ENCODE data around the gene PDXDC1. TPM values are rescaled to one million over a fixed set of nuclear protein-coding genes. Genes with fewer than 3 reads are reported as not detected.
"Not testable (repeated sequence)": the region's sequence is repeated elsewhere in the genome, so short reads cannot be mapped to it uniquely, and the experiment has no call there.

Gene PDXDC1
- total and polyA plus RNA-seq, 4 experiments from 2014 or later = 11.1 to 86.7 (median 60.6) TPM

DNA sequence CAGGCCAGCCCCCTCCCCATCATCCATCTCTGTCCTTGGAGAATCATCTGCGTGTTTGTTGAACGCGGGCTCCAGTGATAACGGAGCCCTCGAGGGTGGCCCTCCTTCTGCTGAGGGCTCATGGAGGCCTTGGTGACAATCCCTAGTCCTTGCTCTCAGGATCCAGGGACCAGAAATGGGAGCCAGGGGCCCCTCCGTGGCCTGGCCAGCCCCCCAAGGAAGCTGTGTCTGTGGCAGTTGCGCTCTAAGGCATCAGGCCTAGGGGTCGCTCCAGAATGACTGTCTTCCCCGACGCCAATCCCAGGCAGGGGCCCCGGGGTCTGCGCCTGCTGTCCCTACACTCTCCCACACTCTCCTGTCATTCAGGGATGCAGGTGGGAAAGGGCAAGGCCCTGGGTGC is 174.4 kb downstream of the PDXDC1 start:
- intact Hi-C loops (cut with micrococcal nuclease); H3K27me3 Mint-ChIP-seq; CTCF ChIA-PET (ENCODE audit: partially characterized antibody); H3K9me3 Mint-ChIP-seq; H3K27me3 ChIP-seq (ENCODE audit: insufficient read depth, low read length); H3K36me3 Mint-ChIP-seq; POLR2A ChIA-PET (ENCODE audit: partially characterized antibody); H3K4me1 ChIP-seq (ENCODE audit: insufficient read depth, low read length); H3K9me3 ChIP-seq (ENCODE audit: control insufficient read depth in 1 of 2, low read length in 2 of 2); DNase-seq; H3K4me3 ChIP-seq (ENCODE audit: low read length in 2 of 2); H3K4me3 Mint-ChIP-seq; H3K27ac ChIP-seq (ENCODE audit: low read depth, low read length); H3K27ac Mint-ChIP-seq; H3K36me3 ChIP-seq (ENCODE audit: insufficient read depth, low read length); H3K4me1 Mint-ChIP-seq: not testable (repeated sequence)

DNA sequence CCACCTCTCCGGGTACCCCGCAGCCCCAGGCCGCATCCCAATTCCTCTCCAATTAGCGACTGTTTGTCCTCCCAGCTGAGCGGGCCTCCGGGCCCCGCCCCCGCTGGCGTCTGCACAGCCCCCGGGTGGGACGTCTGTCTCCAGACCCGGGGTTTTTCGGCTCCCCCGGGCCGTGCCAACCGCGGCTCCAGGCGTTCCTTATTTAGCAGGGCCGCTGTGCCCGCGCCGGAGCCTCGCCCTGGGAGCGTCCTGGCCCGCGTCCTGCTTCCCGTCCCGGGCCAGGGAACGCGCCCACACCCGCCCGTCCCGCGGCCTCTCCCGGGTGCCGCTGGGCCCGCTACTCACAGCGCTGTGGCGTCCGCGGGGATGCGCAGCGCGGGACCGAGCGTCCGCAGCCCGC is 179.2 kb downstream of the PDXDC1 start:
- H3K4me1 Mint-ChIP-seq; H3K27ac ChIP-seq (ENCODE audit: low read depth, low read length); H3K36me3 ChIP-seq (ENCODE audit: insufficient read depth, low read length); CTCF ChIA-PET (ENCODE audit: partially characterized antibody); H3K36me3 Mint-ChIP-seq; H3K27ac Mint-ChIP-seq; H3K4me1 ChIP-seq (ENCODE audit: insufficient read depth, low read length); H3K27me3 Mint-ChIP-seq; H3K27me3 ChIP-seq (ENCODE audit: insufficient read depth, low read length); H3K9me3 ChIP-seq (ENCODE audit: control insufficient read depth in 1 of 2, low read length in 2 of 2); H3K4me3 ChIP-seq (ENCODE audit: low read length in 2 of 2); intact Hi-C loops (cut with micrococcal nuclease); H3K9me3 Mint-ChIP-seq; POLR2A ChIA-PET (ENCODE audit: partially characterized antibody): not testable (repeated sequence)
- H3K4me3 Mint-ChIP-seq = peak overlapping the region in 6 of 8 donors; percentile 7 to 52 (median 44)
- DNase-seq = peak in 3 of 5 donors; percentile 13 to 51 (median 13)

DNA sequence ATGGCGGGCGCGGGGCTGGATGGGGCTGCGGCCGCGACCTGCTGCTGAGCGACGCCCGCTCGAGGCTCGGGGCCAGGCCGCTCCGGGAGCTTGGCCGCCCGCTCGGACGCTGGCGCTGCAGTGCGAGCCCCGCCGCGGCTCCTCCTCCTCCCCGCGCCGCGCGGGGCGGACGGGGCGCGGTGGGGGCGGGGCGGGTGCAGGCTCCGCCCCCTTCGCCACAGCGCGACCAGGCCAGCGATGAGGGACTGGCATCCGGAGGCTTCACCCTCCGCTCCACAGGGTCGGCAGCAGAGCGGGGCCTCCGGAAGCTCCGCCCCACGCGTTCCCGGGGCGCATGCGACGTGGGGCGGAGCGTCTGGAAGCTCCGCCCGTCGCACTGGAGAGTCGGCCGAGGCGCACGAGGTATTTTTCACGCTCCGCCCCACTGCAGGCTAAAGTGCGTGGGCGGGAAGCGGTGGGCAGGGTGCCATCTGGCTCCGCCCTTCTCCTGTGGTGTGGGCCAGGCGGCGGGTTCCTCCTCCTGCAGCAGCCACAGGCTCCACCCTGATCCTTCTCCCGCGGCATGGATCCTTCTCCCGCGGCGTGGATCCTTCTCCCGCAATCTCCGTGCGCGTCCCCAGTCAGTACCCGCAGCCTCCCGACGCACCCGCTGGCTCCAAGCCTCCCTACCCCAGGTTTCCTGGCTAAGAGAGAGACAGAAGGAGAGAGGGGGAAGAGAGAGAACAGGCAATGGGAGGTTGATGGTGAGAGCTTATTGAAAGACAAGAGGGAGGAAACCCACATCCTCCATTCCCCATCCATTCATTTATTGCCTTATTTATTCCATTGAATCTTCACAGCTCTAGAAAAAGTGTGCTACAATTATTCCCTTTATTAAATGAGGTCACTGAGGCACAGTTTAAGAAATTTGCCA is 180.1 kb downstream of the PDXDC1 start:
- peak overlapping the region; percentile 25 to 83 (median 77) for H3K4me3 Mint-ChIP-seq
- H3K27me3 ChIP-seq (ENCODE audit: insufficient read depth, low read length); H3K4me3 ChIP-seq (ENCODE audit: low read length in 2 of 2); POLR2A ChIA-PET (ENCODE audit: partially characterized antibody); H3K9me3 Mint-ChIP-seq; CTCF ChIA-PET (ENCODE audit: partially characterized antibody); H3K4me1 ChIP-seq (ENCODE audit: insufficient read depth, low read length); H3K36me3 Mint-ChIP-seq; H3K27me3 Mint-ChIP-seq; H3K9me3 ChIP-seq (ENCODE audit: control insufficient read depth in 1 of 2, low read length in 2 of 2); intact Hi-C loops (cut with micrococcal nuclease); H3K4me1 Mint-ChIP-seq; H3K27ac ChIP-seq (ENCODE audit: low read depth, low read length); H3K36me3 ChIP-seq (ENCODE audit: insufficient read depth, low read length): not testable (repeated sequence)
- DNase-seq = peak; percentile 81 to 90 (median 88)
- H3K27ac Mint-ChIP-seq = peak overlapping the region in 6 of 7 donors; percentile 29 to 91 (median 72)

DNA sequence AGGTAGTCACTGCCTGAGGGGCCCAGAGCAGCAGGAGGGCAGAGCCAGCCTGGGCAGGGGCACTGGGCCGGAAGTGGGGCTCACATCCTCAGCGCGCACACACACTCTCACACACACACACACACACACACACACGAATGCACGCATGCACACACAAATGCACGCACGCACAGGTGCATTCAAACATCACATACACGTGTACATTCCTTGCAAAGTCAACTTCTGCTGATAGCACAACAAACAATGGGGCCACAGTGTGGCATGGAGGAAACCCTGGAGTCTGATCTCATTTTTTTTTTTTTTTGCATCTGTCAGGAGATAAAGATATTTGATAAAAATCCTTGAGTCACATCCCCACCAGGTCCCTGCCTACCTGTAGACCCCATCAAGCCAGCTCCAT is 182.8 kb downstream of the PDXDC1 start:
- H3K4me1 Mint-ChIP-seq; H3K4me1 ChIP-seq (ENCODE audit: insufficient read depth, low read length); H3K36me3 ChIP-seq (ENCODE audit: insufficient read depth, low read length); intact Hi-C loops (cut with micrococcal nuclease); POLR2A ChIA-PET (ENCODE audit: partially characterized antibody); H3K4me3 Mint-ChIP-seq; DNase-seq; H3K27ac ChIP-seq (ENCODE audit: low read depth, low read length); H3K4me3 ChIP-seq (ENCODE audit: low read length in 2 of 2); H3K27me3 ChIP-seq (ENCODE audit: insufficient read depth, low read length); H3K27me3 Mint-ChIP-seq; H3K9me3 ChIP-seq (ENCODE audit: control insufficient read depth in 1 of 2, low read length in 2 of 2); H3K27ac Mint-ChIP-seq; H3K9me3 Mint-ChIP-seq; H3K36me3 Mint-ChIP-seq: not testable (repeated sequence)
- CTCF ChIA-PET (ENCODE audit: partially characterized antibody) = interaction anchor here (0.7 kb wide), 1 partner anchor 107 kb away, joined by 4 read pairs; no protein-coding TSS in a partner anchor

DNA sequence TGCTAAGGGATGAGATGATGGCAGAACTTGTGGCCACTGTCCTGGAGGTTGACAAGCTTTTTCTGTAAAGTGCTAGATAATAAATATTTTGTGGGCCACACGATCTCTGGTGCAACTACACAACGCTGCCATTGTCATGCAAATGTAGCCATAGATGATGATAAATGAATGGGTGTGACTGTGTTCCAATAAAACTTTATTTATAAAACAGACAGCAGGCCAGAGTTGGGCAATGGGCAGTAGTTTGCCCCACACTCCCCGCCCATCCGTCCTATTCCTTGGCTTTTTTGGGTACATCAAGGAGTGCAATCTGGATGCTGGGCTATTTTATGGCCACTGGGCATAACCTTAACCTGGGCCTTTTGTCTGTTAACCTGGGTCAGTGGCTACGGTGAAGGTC is 184.8 kb downstream of the PDXDC1 start:
- H3K27ac ChIP-seq (ENCODE audit: low read depth, low read length); H3K27me3 ChIP-seq (ENCODE audit: insufficient read depth, low read length); H3K27ac Mint-ChIP-seq; intact Hi-C loops (cut with micrococcal nuclease); H3K36me3 Mint-ChIP-seq; H3K4me1 Mint-ChIP-seq; H3K4me3 ChIP-seq (ENCODE audit: low read length in 2 of 2); H3K9me3 Mint-ChIP-seq; DNase-seq; H3K4me3 Mint-ChIP-seq; H3K9me3 ChIP-seq (ENCODE audit: control insufficient read depth in 1 of 2, low read length in 2 of 2); CTCF ChIA-PET (ENCODE audit: partially characterized antibody); H3K27me3 Mint-ChIP-seq; H3K36me3 ChIP-seq (ENCODE audit: insufficient read depth, low read length); H3K4me1 ChIP-seq (ENCODE audit: insufficient read depth, low read length); POLR2A ChIA-PET (ENCODE audit: partially characterized antibody): not testable (repeated sequence)

DNA sequence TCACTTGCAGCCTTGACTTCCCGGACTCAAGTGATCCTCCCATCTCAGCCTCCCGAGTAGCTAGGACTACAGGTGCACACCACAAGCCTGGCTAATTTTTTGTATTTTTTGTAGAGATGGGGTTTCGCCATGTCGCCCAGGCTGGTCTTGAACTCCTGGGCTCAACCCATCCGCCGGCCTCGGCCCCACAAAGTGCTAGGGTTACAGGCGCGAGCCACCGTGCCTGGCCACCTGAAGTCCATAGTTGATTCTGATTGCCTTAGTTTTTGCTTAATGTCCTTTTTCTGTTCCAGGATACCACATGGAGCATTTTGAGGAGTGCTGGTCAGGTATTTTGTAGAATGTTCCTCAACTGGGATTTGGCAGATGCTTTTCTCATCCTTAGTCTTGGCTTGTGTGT is 185.7 kb downstream of the PDXDC1 start:
- H3K4me3 Mint-ChIP-seq; intact Hi-C loops (cut with micrococcal nuclease); POLR2A ChIA-PET (ENCODE audit: partially characterized antibody); H3K36me3 ChIP-seq (ENCODE audit: insufficient read depth, low read length); H3K9me3 Mint-ChIP-seq; H3K27me3 Mint-ChIP-seq; DNase-seq; H3K4me1 ChIP-seq (ENCODE audit: insufficient read depth, low read length); CTCF ChIA-PET (ENCODE audit: partially characterized antibody); H3K27ac Mint-ChIP-seq; H3K27me3 ChIP-seq (ENCODE audit: insufficient read depth, low read length); H3K4me1 Mint-ChIP-seq; H3K4me3 ChIP-seq (ENCODE audit: low read length in 2 of 2); H3K27ac ChIP-seq (ENCODE audit: low read depth, low read length); H3K36me3 Mint-ChIP-seq; H3K9me3 ChIP-seq (ENCODE audit: control insufficient read depth in 1 of 2, low read length in 2 of 2): not testable (repeated sequence)

DNA sequence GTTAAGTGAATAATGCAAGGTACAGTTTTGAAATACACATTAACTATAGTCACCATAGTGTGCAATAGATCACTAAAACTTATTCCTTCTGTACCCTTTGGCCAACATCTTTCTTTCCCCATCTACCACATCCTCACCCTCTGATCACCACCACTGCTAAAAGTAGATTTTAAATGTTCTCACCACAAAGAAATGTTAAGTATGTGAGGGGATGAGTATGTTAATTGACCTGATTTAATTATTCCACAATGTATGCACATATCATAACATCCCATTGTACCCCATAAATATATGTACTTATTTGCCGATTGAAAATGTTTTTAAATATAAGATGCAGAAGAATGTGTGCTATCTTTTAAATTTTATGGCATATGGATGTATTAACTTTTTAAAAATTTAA is 188.2 kb downstream of the PDXDC1 start:
- intact Hi-C loops (cut with micrococcal nuclease); H3K4me3 ChIP-seq (ENCODE audit: low read length in 2 of 2); H3K9me3 Mint-ChIP-seq; H3K27ac Mint-ChIP-seq; H3K27ac ChIP-seq (ENCODE audit: low read depth, low read length); DNase-seq; H3K4me1 ChIP-seq (ENCODE audit: insufficient read depth, low read length); H3K4me1 Mint-ChIP-seq; H3K9me3 ChIP-seq (ENCODE audit: control insufficient read depth in 1 of 2, low read length in 2 of 2); POLR2A ChIA-PET (ENCODE audit: partially characterized antibody); H3K4me3 Mint-ChIP-seq; H3K27me3 ChIP-seq (ENCODE audit: insufficient read depth, low read length); H3K36me3 ChIP-seq (ENCODE audit: insufficient read depth, low read length); CTCF ChIA-PET (ENCODE audit: partially characterized antibody); H3K36me3 Mint-ChIP-seq: not testable (repeated sequence)
- peaks cover 3 to 11% of the 10 kb centered on the region in 2 donors for H3K27me3 Mint-ChIP-seq

DNA sequence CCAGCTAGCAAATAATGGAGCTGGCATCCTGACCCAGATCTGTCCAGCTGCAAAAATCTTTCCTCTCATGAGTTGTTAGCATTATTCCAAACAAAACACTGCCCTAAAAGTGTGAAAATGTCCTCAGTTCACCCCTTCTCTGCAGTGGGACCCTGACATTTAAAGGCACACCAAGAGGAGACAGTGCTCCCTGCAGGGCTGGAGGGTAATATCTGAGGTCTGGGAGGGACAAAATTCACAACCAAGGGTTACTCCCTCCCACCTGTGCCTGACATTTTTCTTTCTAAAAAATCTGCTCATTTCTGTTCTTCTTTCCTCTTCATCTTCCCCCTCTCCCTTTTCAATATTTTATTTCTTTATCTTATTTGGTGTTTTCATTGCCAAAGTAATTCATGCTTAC is 191.4 kb downstream of the PDXDC1 start:
- H3K4me3 Mint-ChIP-seq; H3K36me3 ChIP-seq (ENCODE audit: insufficient read depth, low read length); POLR2A ChIA-PET (ENCODE audit: partially characterized antibody); H3K27ac ChIP-seq (ENCODE audit: low read depth, low read length); H3K36me3 Mint-ChIP-seq; H3K27ac Mint-ChIP-seq; H3K4me1 Mint-ChIP-seq; H3K4me1 ChIP-seq (ENCODE audit: insufficient read depth, low read length); intact Hi-C loops (cut with micrococcal nuclease); CTCF ChIA-PET (ENCODE audit: partially characterized antibody); H3K27me3 ChIP-seq (ENCODE audit: insufficient read depth, low read length); H3K4me3 ChIP-seq (ENCODE audit: low read length in 2 of 2); DNase-seq; H3K9me3 ChIP-seq (ENCODE audit: control insufficient read depth in 1 of 2, low read length in 2 of 2); H3K9me3 Mint-ChIP-seq: not testable (repeated sequence)
- peaks cover 7 to 11% of the 10 kb centered on the region in 2 donors for H3K27me3 Mint-ChIP-seq

All from CD4-positive, alpha-beta memory T cell (primary cell).